KOPT-K1 (cell line): ENCODE results near the gene C2CD4C.
"Not testable (repeated sequence)": the region's sequence is repeated elsewhere in the genome, so short reads cannot be mapped to it uniquely, and the experiment has no call there.

Source experiments
- H3K27ac ChIP-seq: fragments of 200-600 bp; sonication (generic); 2 replicates; pipeline ENCODE4 v1.5.1; 2016; ENCODE audit warnings: antibody characterized with exemption, mild to moderate bottlenecking, low read depth, low read length; ENCODE audit not compliant: poor library complexity, severe bottlenecking
- H3K36me3 ChIP-seq: fragments of 200-600 bp; sonication (generic); 2 replicates; pipeline ENCODE4 v1.5.1; 2017; ENCODE audit warnings: antibody characterized with exemption, mild to moderate bottlenecking, low read length, moderate library complexity; ENCODE audit not compliant: insufficient read depth
- H3K9me3 ChIP-seq: fragments of 200-600 bp; sonication (generic); 2 replicates; pipeline ENCODE4 v1.5.1; 2017; ENCODE audit warnings: antibody characterized with exemption, low read length, mild to moderate bottlenecking; ENCODE audit not compliant: insufficient read depth, poor library complexity, severe bottlenecking

The C2CD4C gene

GRCh38 chr19:364496-365287, 44.3 kb downstream of the C2CD4C start:
- H3K27ac ChIP-seq: no peak overlapping the region
- no peaks in the 10 kb centered on the region for H3K36me3 ChIP-seq
- no peaks in the 10 kb centered on the region for H3K9me3 ChIP-seq

- Histone ChIP-seq H3K36me3 (no peaks in the 10 kb centered on the region), H3K27ac (no peak overlapping the region), H3K9me3 (no peaks in the 10 kb centered on the region)
These were observed 46.3 kb downstream of the C2CD4C start for GRCh38 chr19:362683-363082.

- Histone ChIP-seq H3K36me3 (no peaks in the 10 kb centered on the region), H3K9me3 (no peaks in the 10 kb centered on the region), H3K27ac (no peak overlapping the region)
These were observed 46.8 kb downstream of the C2CD4C start for GRCh38 chr19:362154-362553.

GRCh38 chr19:359653-359925, 49.4 kb downstream of the C2CD4C start:
- peaks cover 7% of the 10 kb centered on the region for H3K9me3 ChIP-seq
- no peak overlapping the region for H3K27ac ChIP-seq

GRCh38 chr19:355536-355935, 53.4 kb downstream of the C2CD4C start:
- H3K36me3 ChIP-seq, H3K27ac ChIP-seq: not testable (repeated sequence)
- peaks cover 21% of the 10 kb centered on the region for H3K9me3 ChIP-seq

More at GRCh38 chr19:359653-359925, 49.4 kb downstream of the C2CD4C start:
- no peaks in the 10 kb centered on the region for H3K36me3 ChIP-seq
